NCI-H2029 treated with DMSO at 0.1 percent for 48 hours (cell line): ENCODE data around the gene ATG4D.
"Not testable (repeated sequence)": the region's sequence is repeated elsewhere in the genome, so short reads cannot be mapped to it uniquely, and the experiment has no call there.

Source experiments
- DNase-seq: peaks from one replicate; lab custom pipeline; 2025; lab: John Stamatoyannopoulos, UW

The ATG4D gene

GRCh38 chr19:10552510-10553053 is 8.9 kb downstream of the ATG4D start:
- DNase-seq = no peak

- no peak for DNase-seq
Measured at GRCh38 chr19:10553087-10553667, 9.5 kb downstream of the ATG4D start.

GRCh38 chr19:10553943-10554381 is 10.3 kb downstream of the ATG4D start:
- DNase-seq = no peak

GRCh38 chr19:10554760-10555609 is 11.3 kb downstream of the ATG4D start:
- DNase-seq = no peak

GRCh38 chr19:10555610-10555973 is 11.9 kb downstream of the ATG4D start:
- no peak for DNase-seq

GRCh38 chr19:10557603-10558197 is 14.0 kb downstream of the ATG4D start:
- DNase-seq = no peak

- DNase-seq = no peak
Measured at GRCh38 chr19:10560154-10560553, 16.4 kb downstream of the ATG4D start.

GRCh38 chr19:10562609-10563008 is 18.9 kb downstream of the ATG4D start:
- no peak for DNase-seq

GRCh38 chr19:10565028-10565566 is 21.4 kb downstream of the ATG4D start:
- DNase-seq = no peak

- peak; percentile 91 for DNase-seq
Measured at GRCh38 chr19:10565567-10566407, 22.1 kb downstream of the ATG4D start, which contains the start of gene KRI1. KRI1 (minus strand) TSS chr19:10566010; CDS start chr19:10565999, 11 bp downstream.

GRCh38 chr19:10566408-10566657 is 22.6 kb downstream of the ATG4D start:
- DNase-seq = no peak

- no peak for DNase-seq
Measured at GRCh38 chr19:10566658-10567410, 23.1 kb downstream of the ATG4D start.

- no peak for DNase-seq
Measured at GRCh38 chr19:10567656-10568055, 24.0 kb downstream of the ATG4D start.

- no peak for DNase-seq
Measured at GRCh38 chr19:10568062-10568825, 24.5 kb downstream of the ATG4D start.

- DNase-seq = peak; percentile 90
Measured at GRCh38 chr19:10568826-10569651, 25.3 kb downstream of the ATG4D start, which contains the start of gene CDKN2D. CDKN2D (minus strand) TSS chr19:10568979; CDS start chr19:10568653, 326 bp downstream.

- not testable (repeated sequence) for DNase-seq
Measured at GRCh38 chr19:10573793-10574192, 30.1 kb downstream of the ATG4D start.

- no peak for DNase-seq
Measured at GRCh38 chr19:10574462-10574861, 30.8 kb downstream of the ATG4D start.

GRCh38 chr19:10575011-10575716 is 31.5 kb downstream of the ATG4D start:
- no peak for DNase-seq

GRCh38 chr19:10577951-10578350 is 34.2 kb downstream of the ATG4D start:
- DNase-seq = no peak
